ENCODE measurements around the gene CXXC5. TPM values are rescaled to one million over a fixed set of nuclear protein-coding genes. Genes with fewer than 3 reads are reported as not detected.
A peak's percentile ranks its signal among the peaks of the same experiment; 100 is the strongest.

Gene CXXC5
- total RNA-seq, 1 experiment from 2014 or later = 57.2 TPM

GRCh38 chr5:139662617-139663016, 14.5 kb downstream of the CXXC5 start:
- Histone ChIP-seq H3K27ac (ENCODE audit: low read depth, low read length, poor library complexity, severe bottlenecking) (no peak overlapping the region), H3K9me3 (ENCODE audit: low read depth, low read length, poor library complexity, severe bottlenecking) (no peaks in the 10 kb centered on the region), H3K36me3 (ENCODE audit: insufficient read depth, low read length, poor library complexity, severe bottlenecking) (no peaks in the 10 kb centered on the region), H3K27me3 (replicated peaks; ENCODE audit: insufficient read depth, low read depth, low read length, poor library complexity) (no peaks in the 10 kb centered on the region), H3K4me3 (ENCODE audit: low read depth, low read length, poor library complexity, severe bottlenecking) (no peak overlapping the region), H3K4me1 (ENCODE audit: insufficient read depth, low read length, poor library complexity, severe bottlenecking) (peaks cover 78% of the 10 kb centered on the region)
- no TSS peak for BruUV-seq (replicated peaks)
- intact Hi-C loops (cut with micrococcal nuclease; ENCODE audit: unreplicated experiment) = no loop called here
- POLR2A ChIA-PET (ENCODE audit: low non-redundant PET) = no interaction called here
- CTCF ChIA-PET = no interaction called here
- TF ChIP-seq EZH2 (IDR thresholded peaks at IDR 0.05; ENCODE audit: borderline replicate concordance, low read depth, low read length, poor library complexity, severe bottlenecking) = no peak
- no peak for TF ChIP-seq CTCF (conservative IDR thresholded peaks at IDR 0.05; ENCODE audit: low read depth, low read length)
- no peak for DNase-seq (ENCODE audit: low spot score)

GRCh38 chr5:139663207-139664085, 15.3 kb downstream of the CXXC5 start:
- Histone ChIP-seq H3K4me3 (ENCODE audit: low read depth, low read length, poor library complexity, severe bottlenecking) (no peak overlapping the region), H3K27ac (ENCODE audit: low read depth, low read length, poor library complexity, severe bottlenecking) (peak overlapping the region; percentile 61), H3K4me1 (ENCODE audit: insufficient read depth, low read length, poor library complexity, severe bottlenecking) (peaks cover 77% of the 10 kb centered on the region), H3K9me3 (ENCODE audit: low read depth, low read length, poor library complexity, severe bottlenecking) (no peaks in the 10 kb centered on the region), H3K36me3 (ENCODE audit: insufficient read depth, low read length, poor library complexity, severe bottlenecking) (no peaks in the 10 kb centered on the region), H3K27me3 (replicated peaks; ENCODE audit: insufficient read depth, low read depth, low read length, poor library complexity) (no peaks in the 10 kb centered on the region)
- CTCF ChIA-PET = no interaction called here
- no TSS peak for BruUV-seq (replicated peaks)
- POLR2A ChIA-PET (ENCODE audit: low non-redundant PET) = no interaction called here
- no peak for DNase-seq (ENCODE audit: low spot score)
- TF ChIP-seq CTCF (conservative IDR thresholded peaks at IDR 0.05; ENCODE audit: low read depth, low read length) (no peak), EZH2 (IDR thresholded peaks at IDR 0.05; ENCODE audit: borderline replicate concordance, low read depth, low read length, poor library complexity, severe bottlenecking) (no peak)
- intact Hi-C loops (cut with micrococcal nuclease; ENCODE audit: unreplicated experiment) = no loop called here

- Histone ChIP-seq H3K27ac (ENCODE audit: low read depth, low read length, poor library complexity, severe bottlenecking) (peak overlapping the region; percentile 40), H3K9me3 (ENCODE audit: low read depth, low read length, poor library complexity, severe bottlenecking) (no peaks in the 10 kb centered on the region), H3K4me3 (ENCODE audit: low read depth, low read length, poor library complexity, severe bottlenecking) (no peak overlapping the region), H3K27me3 (replicated peaks; ENCODE audit: insufficient read depth, low read depth, low read length, poor library complexity) (no peaks in the 10 kb centered on the region), H3K4me1 (ENCODE audit: insufficient read depth, low read length, poor library complexity, severe bottlenecking) (peaks cover 77% of the 10 kb centered on the region), H3K36me3 (ENCODE audit: insufficient read depth, low read length, poor library complexity, severe bottlenecking) (no peaks in the 10 kb centered on the region)
- intact Hi-C loops (cut with micrococcal nuclease; ENCODE audit: unreplicated experiment) = no loop called here
- TF ChIP-seq EZH2 (IDR thresholded peaks at IDR 0.05; ENCODE audit: borderline replicate concordance, low read depth, low read length, poor library complexity, severe bottlenecking) (no peak), CTCF (conservative IDR thresholded peaks at IDR 0.05; ENCODE audit: low read depth, low read length) (no peak)
- BruUV-seq (replicated peaks) = no TSS peak
- ChIA-PET POLR2A (ENCODE audit: low non-redundant PET) (interaction anchor here (1.0 kb wide), 1 partner anchor 16 kb away, joined by 3 read pairs; the partner anchor contains the start of gene CXXC5), CTCF (no interaction called here)
- no peak for DNase-seq (ENCODE audit: low spot score)
Observed at GRCh38 chr5:139664086-139664693, 16.0 kb downstream of the CXXC5 start.
